ENCODE measurements around the gene CIAO3.
"Not testable (repeated sequence)": the region's sequence is repeated elsewhere in the genome, so short reads cannot be mapped to it uniquely, and the experiment has no call there.

CIAO3 gene

DNA sequence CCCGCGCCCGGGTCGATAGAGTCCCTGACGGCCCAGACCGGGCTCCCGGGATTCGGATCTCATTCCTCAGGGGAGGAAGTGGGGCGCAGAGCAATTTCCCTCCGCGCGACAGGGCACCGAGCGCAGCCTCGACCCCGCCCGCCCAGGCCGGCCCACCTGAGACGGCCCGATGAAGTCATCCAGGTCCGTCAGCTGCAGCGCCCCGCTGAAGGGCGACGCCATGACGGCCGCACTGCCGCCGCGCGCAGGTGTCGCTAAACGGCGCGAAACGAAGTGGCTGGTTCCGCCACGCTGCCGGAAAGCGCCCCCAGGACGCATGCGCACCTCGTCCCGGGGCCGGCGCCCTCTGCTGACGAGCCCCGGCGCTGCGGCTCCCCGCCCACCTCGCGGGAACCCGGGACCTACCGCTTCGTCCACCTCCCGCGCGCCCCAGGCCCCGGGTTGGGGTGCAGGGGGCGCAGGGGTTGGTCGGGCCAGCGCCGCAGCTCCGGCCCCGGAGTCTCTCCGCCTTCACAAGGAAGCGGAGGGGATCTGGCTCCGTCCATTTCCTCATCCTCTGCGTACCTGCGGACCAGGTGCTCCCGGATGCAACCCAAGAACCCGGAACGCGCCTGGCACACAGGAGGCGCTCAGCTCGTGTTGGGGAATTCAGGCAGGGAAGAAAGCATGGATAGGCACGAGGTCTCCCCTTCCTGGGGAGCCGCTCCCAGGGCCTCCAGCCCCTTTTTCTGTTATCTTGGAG lies at the start of gene CIAO3:
TSS of gene CIAO3 (minus strand) at position 234 of the 742 bp plus-strand sequence. CDS start at position 222, 12 bp downstream.
- DNase-seq (ENCODE audit: low spot score), result peak; percentile 91

DNA sequence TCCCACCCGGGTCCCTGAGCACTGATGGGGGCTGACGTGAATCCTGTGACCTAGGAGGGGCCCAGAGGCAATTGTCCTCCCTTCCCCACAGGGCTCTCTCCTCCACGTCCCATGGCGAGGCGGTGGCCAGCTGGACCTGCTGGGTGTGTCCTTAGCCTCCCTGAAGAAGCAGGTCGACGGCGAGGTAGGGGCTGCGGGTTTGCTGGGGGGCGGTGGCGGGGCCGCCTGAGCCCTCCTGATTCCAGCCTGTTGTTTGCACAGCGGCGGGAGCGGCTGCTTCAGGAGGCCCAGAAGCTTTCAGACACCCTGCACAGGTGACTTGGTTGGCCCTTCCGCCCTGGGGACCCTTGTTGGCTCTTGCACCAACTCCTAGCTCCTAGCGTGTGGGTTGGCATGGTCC lies 49.3 kb upstream of the CIAO3 start:
- no peak for DNase-seq (ENCODE audit: low spot score)

DNA sequence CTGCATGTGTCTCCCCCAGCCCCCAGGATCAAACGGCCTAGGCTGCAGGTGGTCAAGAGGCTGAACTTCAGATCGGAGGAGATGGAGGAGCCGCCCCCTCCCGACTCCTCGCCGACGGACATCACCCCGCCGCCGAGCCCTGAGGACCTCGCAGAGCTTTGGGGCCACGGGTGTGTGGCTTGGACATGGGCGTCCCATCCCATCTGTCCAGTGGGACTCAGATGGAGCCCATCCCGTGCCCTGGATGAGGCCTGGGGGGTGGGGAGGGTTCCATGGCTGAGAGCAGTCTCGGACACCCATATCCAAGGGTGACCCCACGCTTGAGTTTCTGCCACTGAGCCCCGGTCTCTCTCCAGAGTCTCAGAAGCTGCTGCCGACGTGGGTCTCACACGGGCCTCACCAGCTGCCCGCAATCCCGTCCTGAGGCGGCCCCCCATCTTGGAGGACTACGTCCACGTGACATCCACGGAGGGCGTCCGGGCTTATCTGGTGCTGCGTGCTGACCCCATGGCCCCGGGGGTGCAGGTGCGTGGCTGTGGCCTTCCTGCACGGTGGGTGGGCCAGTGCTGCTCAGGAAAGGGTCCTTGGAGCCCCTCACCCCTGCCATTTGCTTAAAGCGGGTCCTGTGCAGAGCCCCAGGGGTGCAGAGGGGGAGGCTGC lies 48.5 kb upstream of the CIAO3 start:
- no peak for DNase-seq (ENCODE audit: low spot score)

DNA sequence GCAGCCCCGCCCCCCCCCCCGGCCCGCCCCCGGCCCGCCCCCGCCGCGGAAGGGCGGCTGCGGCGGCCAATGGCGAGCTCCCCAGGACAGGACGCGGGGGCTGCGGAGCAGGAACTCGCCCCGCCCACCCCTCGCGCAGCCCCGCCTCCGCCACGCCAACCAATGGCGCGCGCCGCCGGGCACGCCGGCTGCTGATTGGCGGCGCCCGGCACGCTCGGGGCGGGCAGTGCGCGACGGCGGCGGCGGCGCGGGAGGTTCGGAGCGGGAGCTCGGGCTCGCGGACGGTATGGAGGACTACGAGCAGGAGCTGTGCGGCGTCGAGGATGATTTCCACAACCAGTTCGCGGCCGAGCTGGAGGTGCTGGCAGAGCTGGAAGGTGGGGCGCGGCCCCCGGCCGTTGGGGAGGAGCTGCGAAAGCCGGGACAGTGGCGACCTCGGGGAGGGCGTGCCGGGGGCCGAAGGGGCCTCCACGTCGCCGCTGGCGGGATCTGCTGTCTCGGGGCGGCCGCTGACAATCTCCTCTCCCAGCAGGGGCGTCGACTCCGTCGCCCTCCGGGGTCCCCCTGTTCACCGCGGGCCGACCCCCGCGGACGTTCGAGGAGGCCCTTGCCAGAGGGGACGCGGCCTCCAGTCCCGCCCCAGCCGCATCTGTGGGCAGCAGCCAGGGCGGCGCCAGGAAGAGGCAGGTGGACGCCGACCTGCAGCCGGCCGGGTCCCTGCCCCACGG lies 47.8 kb upstream of the CIAO3 start, which contains the start of gene CHTF18:
TSS of gene CHTF18 (plus strand) at position 222 of the 728 bp plus-strand sequence. CDS start at position 287, 65 bp downstream.
- peak; percentile 92 for DNase-seq (ENCODE audit: low spot score)

DNA sequence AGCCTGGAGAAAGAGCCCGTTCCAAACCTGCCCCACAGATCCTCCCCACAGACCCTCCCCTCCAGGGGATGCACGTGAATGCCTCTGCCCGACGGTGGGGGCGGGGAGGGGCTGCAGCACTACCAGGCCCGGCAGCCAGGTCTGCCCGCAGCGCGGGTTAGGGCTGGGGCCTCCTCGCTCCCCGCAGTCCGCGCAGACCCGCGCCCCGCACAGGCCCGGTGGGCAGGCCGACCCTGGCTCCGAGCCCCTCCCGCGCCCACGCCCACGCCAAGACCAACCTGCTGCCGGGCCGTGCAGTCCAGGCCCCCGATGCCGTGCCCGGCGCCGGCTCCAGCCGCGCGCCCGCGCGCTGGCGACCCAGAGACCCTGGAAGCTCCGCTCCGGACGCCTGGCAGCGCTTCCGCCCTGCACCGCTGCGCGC lies 47.2 kb upstream of the CIAO3 start, which contains the start of gene RPUSD1:
TSS of gene RPUSD1 (minus strand) at position 404 of the 421 bp plus-strand sequence. CDS start 644 bp downstream, outside the sequence.
- DNase-seq (ENCODE audit: low spot score), result no peak

DNA sequence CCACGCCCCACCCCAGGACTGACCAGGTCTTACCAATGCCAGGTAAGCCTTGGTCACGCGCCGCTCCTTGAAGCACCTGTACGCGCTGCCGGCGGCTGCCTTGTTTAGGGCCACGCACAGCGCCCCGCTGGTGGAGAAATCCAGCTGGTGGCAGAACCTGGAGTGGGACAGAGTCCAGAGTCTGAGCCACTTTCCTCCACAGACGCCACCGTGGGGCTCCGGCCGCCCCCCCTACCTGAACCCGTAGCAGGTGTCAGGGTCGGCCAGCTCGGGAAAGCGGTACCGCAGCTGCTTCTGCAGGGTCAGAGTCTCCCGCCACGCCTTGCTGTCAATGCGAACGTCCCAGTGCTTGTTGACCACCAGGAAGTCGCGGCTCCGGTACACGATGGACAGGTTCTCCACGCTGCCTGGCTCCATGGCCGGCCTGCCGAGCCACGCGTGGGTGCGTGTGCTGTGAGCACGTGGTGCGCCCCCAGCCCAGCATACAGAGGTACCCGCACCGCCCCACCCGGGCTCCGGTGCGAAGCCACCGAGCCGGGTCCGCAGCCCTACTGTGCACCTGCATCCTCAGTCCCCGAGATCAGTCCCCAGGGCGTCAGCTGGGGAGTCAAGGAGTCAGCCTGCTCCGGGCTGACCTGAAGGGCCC lies 46.6 kb upstream of the CIAO3 start:
- no peak for DNase-seq (ENCODE audit: low spot score)

DNA sequence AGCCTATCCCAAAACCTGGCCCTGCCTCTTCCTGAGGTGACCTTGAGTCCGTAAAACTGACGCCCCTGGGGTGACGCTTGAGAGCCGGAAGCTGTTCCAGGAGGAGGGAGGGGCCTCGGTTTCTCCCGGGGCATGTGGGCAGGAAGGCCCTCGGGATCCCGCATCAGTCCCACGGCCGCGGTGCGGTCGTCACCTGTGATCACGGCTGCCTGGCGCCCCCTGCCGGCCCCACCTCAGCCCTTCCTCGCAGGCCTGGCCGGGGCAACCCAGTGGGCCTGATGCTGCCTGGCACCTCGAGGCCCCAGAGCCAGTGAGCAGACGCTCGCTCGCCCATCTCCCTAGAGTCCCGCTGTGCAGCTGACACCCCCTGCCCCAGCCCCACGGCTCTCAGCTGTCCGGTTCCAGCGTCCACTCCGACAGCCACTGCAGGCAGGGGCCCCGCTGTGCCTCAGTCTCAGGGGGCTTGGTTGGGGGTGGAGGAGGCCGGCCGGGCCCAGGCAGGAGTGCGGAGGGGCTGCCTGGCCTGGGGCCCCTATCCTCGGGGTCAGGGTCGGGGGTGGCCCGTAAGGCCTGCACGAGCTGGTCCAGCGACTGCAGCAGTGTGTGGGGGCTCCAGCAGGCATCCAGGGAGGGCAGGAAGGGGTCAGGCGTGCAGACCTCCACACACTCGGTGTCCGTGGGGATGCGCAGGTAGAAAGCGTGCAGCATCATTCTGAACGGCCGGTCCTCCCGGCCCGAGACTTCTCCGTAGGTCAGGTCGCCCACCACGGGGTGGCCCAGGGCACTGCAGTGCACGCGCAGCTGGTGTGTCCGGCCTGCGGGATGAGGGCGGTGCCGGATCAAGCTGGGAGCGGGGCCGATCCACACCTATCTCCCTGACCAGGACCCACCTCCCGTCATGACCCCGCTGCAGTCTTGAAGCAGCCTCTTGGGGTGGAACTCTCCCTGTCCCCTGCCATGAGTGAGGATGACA lies 45.1 kb upstream of the CIAO3 start:
- peak; percentile 70 for DNase-seq (ENCODE audit: low spot score)

DNA sequence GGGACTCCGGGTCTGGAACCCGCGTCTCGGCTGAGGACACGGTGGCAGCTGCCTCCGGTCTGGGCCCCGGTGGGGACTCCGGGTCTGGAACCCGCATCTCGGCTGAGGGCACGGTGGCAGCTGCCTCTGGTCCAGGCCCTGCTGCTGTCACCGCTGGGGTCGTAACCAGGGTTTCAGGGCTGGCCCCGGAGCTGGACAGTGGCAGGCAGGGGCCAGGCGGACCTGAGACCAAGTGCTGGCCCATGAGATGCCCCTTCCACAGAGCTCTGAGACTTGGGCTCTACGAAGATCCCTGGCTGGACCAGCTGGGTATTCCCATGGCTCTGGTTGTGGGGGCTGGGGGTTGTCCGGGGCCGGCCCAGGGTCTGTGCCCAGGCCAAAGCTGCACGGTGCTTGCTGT lies 43.6 kb upstream of the CIAO3 start:
- DNase-seq (ENCODE audit: low spot score), result no peak

DNA sequence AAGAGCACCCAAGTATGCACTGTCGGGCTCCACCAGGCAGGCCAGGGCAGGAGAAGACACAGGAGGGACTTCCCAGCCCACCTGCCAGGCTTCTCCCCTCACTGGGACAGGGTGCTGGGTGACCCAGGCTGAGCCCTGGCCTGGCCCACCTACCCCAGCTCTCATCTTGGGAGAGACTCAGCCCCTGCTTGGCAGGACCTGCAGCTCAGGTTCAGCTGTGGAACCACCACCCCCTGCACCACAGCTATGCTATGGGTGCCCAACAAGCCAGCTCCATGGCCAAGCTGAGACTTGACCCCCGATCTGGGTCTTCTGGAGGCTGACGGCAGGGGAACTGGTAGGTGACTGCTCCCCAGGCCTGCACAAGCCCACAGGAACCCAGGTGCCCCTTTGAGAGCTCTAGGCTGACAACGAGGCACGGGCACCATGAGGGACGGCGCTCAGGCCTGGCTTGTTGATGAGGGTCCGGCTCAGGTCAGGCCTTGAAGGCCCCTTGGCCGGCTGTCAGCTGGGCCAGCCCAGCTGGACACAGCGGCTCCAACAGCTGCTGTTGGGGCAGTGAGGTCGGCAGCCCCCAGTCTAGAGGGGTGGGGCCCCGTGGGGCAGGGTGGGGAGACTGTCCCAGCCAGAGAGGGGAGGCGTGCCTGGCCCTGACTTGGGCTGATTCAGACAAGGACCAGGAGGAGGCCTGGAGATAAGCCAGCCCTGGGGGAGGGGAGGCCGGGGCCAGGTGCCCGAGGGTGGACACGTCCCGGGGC lies 42.8 kb upstream of the CIAO3 start:
- DNase-seq (ENCODE audit: low spot score), result peak; percentile 9

DNA sequence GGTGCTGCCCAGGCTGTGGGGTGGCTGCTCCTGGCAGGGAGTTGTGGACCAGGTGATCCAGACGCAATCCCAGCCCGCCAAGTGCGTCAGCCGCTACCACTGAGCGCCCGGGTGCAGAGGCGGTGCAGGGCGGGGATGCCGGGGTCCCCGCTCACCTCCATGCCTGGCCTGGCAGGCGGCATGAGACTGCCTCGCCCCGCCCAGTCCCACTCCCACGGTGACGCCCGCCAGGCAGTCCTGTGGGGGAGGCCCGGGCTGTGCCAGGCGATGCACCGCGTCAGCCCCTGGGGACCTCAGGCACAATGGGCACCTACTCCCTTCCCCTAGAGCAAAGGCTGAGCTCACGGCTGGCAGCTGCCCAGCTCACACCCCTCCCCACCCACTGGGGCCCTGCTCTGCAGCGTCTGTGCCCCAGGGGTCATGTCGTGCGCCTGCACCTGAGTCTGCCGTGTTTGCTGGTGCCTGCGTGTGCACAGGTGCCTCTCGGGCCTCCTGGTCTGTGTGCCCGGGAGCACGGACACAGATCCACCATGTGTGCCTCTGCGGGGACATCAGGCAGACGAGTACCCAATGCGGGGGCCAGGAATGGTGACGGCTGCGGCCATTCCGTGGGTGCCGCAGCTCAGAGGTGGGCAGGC lies 42.1 kb upstream of the CIAO3 start:
- DNase-seq (ENCODE audit: low spot score), result no peak

DNA sequence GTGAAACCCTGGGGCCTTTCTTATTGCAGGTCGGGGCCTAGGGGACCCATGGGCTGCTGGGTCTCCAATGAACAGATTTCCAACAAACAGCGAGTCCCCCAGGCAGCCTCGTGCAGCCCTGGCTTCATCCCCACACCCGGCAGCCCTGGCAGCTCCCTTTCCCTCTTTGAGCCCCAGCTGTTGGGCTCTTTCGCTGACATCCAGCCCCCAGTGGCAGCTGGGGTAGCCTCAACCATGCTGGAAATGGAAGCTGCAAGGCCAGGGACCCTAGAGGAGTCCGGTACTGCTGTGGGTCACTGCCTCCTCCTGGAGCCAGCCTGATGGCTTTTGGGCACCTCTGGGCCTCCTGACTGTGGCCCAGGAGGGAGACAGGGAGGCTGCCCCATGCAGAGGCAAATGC lies 41.5 kb upstream of the CIAO3 start:
- DNase-seq (ENCODE audit: low spot score), result no peak

DNA sequence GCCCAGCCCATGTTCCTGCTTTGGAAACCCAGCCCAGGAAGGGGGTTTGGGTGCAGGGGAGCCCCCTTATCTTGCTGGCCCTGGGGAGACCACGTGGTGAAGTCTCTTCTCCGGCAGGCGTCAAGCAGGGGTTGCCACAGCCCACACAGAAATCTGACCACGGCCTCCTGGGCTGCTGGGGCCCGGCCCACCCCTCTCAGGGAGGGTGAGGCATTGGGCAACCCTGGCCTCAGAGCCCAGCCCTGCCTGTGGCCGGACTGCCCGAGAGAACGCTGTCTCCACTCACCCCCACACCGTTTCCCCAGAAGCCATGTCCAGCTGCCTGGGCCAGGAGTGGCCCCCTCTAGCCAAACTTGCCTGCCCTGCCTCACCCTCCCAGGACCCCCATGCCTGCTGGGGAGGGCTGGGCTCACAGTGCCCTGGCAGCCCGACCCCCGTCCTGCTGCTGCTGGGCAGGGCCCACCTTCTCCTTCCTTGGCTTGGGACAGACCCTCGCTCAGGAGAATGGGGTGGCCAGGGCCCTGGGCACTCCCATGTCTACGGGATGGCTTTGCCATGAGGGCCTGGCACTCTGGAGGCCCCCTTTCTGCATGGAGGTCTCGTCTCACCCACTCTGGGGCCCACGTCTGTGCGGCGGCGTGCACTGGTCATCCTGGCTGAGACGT lies 40.7 kb upstream of the CIAO3 start:
- DNase-seq (ENCODE audit: low spot score), result no peak

DNA sequence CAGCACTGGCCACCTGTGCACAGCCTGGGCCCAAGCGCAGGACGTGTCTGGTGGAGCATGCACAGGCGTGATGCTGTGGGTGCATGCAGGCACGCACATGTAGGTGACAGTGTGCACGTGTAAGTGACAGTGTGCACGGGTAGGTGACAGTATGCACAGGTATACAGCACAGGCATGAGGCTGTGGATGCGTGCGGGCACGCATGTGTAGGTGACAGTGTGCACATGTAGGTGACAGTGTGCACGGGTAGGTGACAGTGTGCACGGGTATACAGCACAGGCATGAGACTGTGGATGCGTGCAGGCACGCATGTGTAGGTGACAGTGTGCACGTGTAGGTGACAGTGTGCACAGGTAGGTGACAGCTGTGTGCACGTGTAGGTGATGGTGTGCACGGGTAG lies 39.5 kb upstream of the CIAO3 start:
- no peak for DNase-seq (ENCODE audit: low spot score)

DNA sequence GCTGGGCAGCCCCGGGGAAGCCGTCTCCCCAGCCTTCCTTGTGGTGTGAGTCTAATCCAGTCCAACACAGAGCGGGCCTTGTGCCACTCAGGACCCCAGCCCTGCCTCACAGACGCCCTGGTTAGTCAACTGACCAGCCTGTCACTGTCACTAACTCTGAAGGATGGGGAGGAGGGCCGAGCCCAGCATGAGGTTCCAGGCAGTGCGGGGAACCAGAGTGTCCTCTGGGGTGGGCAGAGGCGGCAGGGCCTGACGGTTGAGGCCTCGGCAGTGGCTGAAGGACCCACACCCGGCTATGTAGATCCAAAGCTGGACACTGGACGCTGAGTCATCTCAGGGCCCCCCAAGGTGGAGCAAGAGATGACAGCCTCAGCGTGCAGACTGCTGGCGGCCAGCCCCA lies 38.8 kb upstream of the CIAO3 start:
- no peak for DNase-seq (ENCODE audit: low spot score)

DNA sequence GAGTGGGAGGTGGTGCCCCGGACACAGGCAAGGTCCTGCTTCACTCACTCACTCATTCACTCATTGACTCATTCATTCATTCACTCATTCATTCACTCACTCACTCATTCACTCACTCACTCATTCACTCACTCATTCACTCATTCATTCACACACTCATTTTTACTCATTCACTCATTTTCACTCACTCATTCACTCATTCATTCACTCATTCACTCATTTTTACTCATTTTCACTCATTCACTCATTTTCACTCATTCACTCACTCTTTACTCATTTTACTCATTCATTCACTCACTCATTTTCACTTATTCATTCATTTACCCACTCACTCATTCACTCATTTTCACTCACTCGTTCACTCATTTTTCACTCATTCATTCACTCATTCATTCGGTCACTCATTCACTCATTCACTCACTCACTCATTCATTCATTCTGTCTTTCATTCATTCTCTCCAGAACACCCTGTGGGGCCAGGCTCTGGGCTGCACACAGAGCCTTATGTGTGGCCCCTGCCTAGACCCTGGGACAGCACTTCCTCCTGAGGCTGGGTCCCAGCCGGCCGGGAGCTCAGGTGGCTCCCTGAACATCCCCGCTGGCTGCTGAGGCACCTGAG lies 38.2 kb upstream of the CIAO3 start:
- DNase-seq (ENCODE audit: low spot score), result no peak

DNA sequence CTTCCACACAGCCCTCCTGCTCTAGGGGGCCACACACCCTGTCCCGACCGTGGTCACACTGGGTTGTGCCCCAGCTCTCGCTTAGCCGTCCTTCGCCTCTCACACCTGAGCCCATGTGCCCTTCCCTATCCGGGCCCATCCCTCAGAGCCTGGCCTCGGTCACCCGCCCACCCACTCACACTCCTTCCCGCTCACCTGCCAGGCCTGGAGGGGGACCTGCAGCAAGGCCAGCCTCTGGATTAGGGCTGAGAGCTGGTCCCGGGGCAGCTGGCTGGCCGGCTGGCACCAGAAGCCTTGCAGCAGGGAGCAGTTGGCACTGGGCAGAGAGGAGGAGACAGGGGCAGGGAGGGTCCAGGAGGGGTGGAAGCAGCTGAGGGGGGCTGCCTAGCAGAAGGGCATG lies 37.6 kb upstream of the CIAO3 start:
- DNase-seq (ENCODE audit: low spot score), result no peak

DNA sequence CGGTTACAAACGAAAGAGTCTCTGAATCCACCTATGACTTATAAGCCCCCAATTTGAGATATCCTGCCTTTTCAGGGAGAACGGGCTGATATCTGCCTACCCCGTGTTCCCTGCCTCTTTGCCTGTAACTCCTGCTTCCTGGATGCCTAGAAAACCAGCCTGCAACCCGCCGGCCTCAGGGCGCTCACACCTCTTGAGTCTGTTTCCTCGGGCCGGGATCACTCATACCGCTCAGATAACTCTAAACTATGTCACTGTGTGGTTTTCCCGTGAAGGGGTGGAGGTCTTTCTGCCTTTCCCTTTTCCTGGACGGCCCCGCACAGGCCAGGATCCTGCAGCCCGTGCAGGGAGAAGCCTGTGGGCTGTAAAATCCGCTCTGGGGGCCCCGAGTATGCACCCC lies 37.0 kb upstream of the CIAO3 start:
- DNase-seq (ENCODE audit: low spot score), result no peak

DNA sequence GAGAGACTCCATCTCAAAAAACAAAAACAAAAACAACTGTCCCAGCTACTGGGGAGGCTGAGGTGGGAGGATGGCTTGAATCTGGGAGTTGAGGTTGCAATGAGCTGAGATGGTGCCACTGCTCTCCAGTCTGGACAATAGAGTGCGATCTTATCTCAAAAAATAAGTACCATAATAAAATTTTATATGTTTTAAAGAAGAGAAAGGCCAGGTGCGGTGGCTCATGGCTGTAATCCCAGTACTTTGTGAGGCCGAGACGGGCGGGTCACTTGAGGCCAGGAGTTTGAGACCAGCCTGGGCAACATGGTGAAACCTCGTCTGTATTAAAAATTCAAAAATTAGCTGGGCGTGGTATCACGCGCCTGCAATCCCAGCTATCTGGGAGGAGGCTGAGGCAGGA lies 36.0 kb upstream of the CIAO3 start:
- no peak for DNase-seq (ENCODE audit: low spot score)

DNA sequence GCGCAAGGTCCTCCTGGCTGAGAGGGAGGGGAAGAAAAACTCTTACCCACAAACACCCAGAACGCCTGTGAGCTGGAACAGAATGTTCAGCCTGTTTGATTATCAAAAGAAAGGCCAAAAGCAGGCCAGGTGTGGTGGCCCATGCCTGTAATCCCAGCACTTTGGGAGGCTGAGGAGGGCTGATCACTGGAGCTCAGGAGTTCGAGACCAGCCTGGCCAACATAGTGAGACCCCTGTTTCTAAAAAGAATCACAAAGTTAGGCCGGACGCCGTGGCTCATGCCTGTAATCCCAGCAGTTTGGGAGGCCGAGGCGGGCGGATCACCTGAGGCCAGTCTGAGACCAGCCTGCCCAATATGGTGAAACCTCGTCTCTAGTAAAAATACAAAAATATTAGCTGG lies 35.5 kb upstream of the CIAO3 start:
- DNase-seq (ENCODE audit: low spot score), result not testable (repeated sequence)
